Measurements from ENCODE around the gene CAPN6.

The CAPN6 gene

DNA sequence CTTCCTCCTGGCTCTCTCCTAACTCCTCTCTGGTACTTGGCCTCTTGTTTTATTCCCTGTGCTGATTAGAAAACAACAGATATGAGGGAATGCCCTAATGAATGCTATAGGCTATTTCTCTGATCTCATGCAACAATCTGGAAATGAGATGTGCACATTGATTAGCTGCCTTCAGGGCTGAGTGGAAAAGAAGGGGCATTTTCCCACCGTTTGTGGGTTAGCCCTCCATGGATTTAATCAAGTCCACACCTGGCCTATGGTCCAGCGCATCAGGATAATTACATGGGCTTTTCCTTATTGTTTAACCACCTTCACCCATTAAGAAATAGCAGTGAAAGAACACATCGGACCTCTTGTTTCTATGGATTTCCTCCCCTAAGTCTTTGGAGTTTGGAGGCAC lies 70.0 kb downstream of the CAPN6 start:
- no peak for DNase-seq (ENCODE audit: extremely low read depth in 1 of 2, low read depth in 1 of 2)

DNA sequence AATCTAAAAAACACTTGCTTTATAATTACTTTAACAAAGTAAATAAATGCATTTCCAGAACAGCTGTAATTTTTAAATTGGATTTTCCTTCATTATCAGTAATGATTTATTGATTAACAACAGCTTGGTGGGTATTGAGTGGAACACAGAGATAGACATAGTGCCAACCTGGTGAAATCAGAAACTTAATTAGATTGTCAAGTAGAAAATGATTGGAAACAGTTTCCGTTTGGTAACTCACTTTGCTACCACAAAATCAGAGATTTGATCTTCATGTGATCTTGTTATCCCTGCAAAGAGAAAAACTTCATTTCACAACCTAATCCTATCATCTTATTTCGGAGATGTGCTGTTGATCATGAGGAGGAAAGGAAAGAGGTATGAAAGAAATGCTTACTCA lies 70.8 kb downstream of the CAPN6 start:
- DNase-seq (ENCODE audit: extremely low read depth in 1 of 2, low read depth in 1 of 2), result no peak

Measured in stimulated activated CD8-positive, alpha-beta memory T cell treated with anti-CD3 and anti-CD28 coated beads, Interleukin-7, amount 100 ng/mL, for 48 hours (primary cell).